ENCODE measurements around the gene LRRC28. TPM values are rescaled to one million over a fixed set of nuclear protein-coding genes. Genes with fewer than 3 reads are reported as not detected.
"Not testable (repeated sequence)": the region's sequence is repeated elsewhere in the genome, so short reads cannot be mapped to it uniquely, and the experiment has no call there.

LRRC28 gene
- total RNA-seq, 2 donors from 2014 or later = 24.8 to 32.2 TPM

DNA sequence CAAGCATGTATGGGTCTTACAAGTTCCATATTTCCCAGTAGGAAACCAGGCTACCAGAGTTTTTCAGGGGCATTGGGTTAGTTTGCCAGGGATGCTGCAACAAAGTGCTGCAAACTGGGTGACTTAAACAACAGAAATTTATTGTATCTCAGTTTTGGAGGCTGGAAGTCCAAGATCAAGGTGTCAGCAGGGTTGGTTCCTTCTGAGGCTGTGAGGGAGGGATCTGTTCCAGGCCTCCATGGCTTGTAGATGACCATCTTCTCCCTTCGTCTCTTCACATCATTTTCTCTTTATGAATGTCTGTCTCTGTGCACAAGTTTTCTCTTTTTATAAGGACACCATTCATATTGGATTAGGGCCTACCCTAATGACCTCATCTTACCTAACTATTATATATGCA is 114.7 kb downstream of the LRRC28 start:
- intact Hi-C loops (cut with DNase I, micrococcal nuclease) = no loop called here
- DNase-seq (no peak), ATAC-seq (no peak)

- DNase-seq (no peak), ATAC-seq (no peak)
- intact Hi-C loops (cut with DNase I, micrococcal nuclease) = no loop called here
Measured at GRCh38 chr15:99368743-99369142, 117.5 kb downstream of the LRRC28 start.

GRCh38 chr15:99369196-99369595 is 117.9 kb downstream of the LRRC28 start:
- intact Hi-C loops (cut with DNase I, micrococcal nuclease) = no loop called here
- ATAC-seq (no peak), DNase-seq (no peak)

DNA sequence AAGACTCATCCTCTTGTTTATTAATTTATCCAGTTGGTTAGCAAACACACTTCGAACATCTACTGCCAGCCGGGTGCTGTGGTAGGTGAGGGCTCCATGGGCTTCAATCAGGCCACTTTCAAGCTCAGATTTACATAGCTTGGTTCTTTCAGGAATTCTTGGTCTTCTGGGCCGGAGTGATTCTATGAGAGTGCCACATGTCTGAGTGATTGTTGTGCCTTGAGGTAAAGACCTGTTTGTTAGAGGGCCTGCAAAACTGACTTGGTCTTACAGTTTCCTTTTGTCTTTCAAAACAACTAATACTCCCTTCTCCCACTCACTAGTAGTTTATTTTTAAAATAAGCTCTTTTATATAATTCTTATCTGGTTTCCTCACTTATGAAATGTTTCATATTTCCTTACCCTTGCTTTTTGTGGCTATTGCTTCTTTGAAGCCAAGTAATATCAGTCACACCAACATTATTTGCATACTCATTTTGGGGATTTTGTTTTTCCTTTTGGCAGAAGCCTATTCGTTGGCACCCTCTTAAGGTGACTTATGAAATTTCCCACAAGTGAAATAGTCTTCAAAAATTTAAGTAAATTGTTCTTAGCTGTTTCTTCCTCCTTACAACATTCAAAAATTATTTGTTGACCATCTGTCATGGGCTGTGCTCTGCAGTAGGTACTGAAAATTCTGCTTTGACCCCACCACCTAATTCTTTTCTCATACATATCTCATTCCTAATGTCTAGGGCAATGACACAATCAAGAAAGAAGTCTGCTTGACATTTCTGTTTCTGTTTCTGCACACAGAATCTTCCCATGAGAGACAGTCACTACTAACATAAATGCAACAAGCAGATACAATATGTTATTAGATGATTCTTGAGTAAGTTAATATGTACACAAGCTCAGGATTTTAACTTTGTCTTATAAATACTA is 120.2 kb downstream of the LRRC28 start:
- ATAC-seq (no peak), DNase-seq (no peak)
- intact Hi-C loops (cut with DNase I, micrococcal nuclease) = no loop called here

DNA sequence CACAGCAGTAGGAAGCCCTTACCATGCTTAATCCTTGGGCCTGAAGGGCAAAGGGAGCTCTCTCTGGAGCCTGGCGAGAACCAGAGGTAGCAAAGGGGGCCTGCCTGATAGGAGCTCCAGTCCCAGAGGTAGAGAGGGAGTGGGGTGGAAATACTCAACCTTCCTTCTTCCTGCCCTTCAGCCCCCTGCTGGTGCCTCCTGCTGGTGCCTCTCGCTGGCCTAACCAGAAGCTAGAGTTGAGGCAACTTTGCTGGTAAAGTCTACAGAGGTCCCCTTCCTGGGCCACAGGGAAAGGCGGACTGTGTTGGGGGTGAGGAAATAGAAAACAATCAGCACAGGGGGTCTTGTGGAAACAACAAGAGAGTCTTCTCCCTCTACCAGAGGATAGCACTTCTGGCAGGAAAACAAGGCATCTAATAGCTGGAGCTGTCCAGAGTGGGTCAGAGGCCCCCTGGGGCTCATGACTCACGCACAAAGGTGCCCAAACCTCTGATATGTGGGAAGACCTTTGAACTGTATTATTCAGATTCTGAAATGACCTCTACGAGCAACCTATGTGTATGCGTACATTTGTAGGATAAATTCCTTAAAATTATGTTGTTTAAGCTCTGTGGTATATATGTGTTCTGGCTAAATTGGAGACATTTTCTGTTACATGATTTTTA is 133.9 kb downstream of the LRRC28 start:
- ATAC-seq = peak; percentile 55
- intact Hi-C loops (cut with DNase I, micrococcal nuclease) = no loop called here
- DNase-seq = no peak

- intact Hi-C loops (cut with DNase I, micrococcal nuclease) = no loop called here
- DNase-seq (peak; percentile 79 to 81), ATAC-seq (peak; percentile 99)
Measured at GRCh38 chr15:99385865-99386264, 134.6 kb downstream of the LRRC28 start.

DNA sequence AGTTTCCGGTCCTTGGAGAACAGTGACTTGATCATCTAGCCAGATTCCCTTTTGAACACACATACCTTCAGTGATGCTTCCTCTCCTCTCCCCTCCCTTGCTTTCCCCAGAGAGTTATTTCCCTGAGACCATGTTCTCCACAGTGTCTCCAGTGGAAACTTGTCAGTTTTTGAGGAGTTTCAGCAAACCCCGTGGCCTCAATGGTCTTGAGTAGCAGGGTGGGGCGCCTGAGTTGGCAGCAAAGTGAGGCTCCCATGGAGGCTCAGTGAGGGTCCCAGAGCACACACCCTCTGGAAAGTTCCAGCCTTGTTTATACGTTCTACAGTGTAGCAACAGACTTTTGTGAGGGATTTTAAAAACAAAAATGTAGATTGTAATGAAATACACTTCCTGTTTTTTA is 135.1 kb downstream of the LRRC28 start:
- DNase-seq (no peak), ATAC-seq (no peak)
- intact Hi-C loops (cut with DNase I, micrococcal nuclease) = no loop called here

DNA sequence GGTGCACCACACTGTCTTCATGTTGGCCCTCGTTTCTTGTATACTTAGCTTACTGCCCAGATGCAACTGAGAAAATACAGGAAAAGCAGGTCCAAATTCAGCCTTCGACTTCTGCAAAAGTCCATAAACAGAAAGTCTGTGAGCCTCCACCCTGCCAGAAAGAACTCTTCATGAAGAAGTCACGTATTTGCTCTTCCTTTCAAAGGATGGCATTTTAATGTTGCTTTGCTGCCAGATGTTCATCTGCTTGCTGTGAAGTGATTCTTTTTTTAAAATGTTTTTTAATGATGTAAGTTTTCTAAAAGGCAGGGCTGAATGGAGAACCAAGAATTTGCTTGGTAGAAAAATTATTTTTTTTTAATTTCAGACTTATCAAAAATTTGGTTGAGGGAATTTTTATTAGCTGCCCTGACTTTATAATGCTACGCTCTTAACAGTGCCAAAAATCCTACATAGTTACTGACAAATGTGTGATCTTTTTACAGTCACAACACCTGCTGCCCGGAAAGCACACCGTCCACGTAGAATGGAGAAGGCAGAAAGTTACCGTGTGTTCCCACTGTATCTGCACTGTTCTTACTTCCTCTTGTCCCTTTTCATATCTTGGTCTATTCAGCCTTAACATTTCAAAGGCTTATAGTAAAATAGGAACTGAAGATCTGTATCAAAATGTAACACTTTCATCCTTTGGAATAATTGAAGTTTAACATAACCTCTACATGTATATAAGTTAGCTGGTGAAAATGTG is 136.3 kb downstream of the LRRC28 start:
- ATAC-seq (no peak), DNase-seq (no peak)
- intact Hi-C loops (cut with DNase I, micrococcal nuclease) = no loop called here

DNA sequence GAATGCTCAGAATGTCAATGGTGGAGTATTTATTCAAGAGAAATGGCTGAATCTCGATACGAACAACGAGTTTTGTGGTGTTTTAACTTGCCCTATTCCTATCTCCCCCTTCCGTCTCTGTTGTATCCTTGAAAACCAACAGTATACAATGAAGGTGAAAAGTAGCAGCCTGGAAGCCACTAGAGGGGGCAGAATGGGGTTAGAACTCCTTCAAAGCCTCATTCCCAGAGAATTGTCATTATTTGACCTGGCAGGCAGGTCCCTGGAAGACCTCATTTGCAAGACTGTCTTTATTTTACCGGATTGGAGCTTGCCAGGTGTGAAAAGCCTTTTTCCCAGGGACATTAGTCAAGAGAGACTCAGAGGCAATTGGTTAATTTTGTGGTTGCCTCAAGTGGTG is 139.4 kb downstream of the LRRC28 start:
- no peak for DNase-seq
- intact Hi-C loops (cut with DNase I, micrococcal nuclease) = no loop called here

GRCh38 chr15:99393641-99394040 is 142.4 kb downstream of the LRRC28 start:
- ATAC-seq (peak; percentile 82), DNase-seq (no peak)
- intact Hi-C loops (cut with DNase I, micrococcal nuclease) = no loop called here

More for the DNA sequence above, 139.4 kb downstream of the LRRC28 start:
- ATAC-seq = no peak

DNA sequence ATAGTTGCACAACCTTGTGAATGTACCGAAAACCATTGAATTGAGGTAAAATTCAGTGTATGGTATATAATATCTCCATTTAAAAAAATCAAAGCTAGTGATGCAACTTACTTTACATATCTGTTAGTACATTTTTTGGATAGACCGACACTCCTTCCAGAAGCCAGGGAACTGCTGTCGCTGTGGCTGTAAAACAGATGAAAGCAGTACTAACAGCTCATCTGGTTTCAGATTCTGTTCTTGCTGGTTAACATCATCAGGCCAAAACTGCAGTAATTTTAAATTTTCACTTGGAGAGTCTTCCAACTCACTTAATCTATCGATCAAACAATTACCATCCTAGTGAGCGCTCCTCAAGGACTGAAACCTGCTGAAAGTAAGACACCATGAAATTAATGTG is 145.1 kb downstream of the LRRC28 start:
- DNase-seq = no peak
- no peak for ATAC-seq
- intact Hi-C loops (cut with DNase I, micrococcal nuclease) = no loop called here

- ATAC-seq = no peak
- intact Hi-C loops (cut with DNase I, micrococcal nuclease) = no loop called here
- DNase-seq = no peak
Measured at GRCh38 chr15:99399061-99399460, 147.8 kb downstream of the LRRC28 start.

DNA sequence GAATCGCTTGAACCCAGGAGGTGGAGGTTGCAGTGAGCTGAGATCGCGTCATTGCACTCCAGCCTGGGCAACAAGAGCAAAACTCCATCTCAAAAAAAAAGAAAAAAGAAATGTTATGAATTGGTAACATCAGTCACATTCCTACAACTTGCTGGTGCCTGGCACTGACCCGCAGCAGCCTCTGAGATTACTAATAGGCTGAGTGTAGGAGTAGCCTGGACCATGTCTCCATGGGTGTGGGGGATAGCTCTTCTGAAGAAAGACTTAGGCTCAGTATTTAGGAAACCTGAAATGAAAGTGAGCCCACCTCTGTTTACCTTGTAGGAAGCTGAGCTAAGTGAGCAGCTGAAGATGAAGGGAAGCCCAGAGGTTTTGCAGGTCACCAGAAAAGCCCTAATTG is 148.3 kb downstream of the LRRC28 start:
- no peak for DNase-seq
- no peak for ATAC-seq
- intact Hi-C loops (cut with DNase I, micrococcal nuclease) = no loop called here

DNA sequence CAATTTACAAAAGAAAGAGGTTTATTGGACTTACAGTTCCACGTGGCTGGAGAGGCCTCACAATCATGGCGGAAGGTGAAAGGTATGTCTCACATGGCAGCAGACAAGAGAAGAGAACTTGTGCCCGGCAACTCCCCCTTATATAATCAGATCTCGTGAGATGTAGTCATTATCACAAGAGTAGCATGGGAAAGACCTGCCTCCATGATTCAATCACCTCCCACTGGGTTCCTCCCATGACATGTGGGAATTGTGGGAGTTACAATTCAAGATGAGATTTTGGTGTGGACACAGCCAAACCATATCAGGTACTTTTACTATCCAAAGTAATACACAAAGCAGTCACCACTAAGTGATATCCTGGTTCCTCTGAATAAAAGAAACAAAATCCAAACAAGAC is 149.9 kb downstream of the LRRC28 start:
- ATAC-seq; DNase-seq; intact Hi-C loops (cut with DNase I, micrococcal nuclease): not testable (repeated sequence)

GRCh38 chr15:99402014-99402729 is 150.9 kb downstream of the LRRC28 start:
- intact Hi-C loops (cut with DNase I, micrococcal nuclease) = no loop called here
- no peak for DNase-seq
- ATAC-seq = peak; percentile 64

GRCh38 chr15:99403597-99403996 is 152.3 kb downstream of the LRRC28 start:
- intact Hi-C loops (cut with DNase I, micrococcal nuclease) = no loop called here
- peak; percentile 73 for ATAC-seq
- DNase-seq = no peak

DNA sequence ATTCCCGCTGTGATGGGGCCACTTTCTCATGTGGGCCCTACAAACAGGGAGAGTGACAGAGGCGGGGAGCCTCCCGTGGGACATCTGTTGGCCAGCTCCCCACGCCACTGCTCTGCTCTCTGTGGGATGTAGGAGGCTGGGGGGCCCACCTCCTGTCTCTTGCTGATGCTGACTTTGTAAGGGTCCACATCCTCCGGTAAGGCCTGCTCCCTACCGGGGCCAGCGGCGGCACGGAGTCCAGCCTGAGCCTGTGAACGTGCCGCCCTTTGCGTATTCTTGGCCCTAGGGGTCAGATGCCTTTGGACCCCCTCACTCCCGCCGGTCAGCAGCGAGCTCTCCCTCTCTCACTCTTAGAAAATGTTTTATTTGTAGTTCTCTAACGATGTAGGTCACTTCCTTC is 153.2 kb downstream of the LRRC28 start:
- ATAC-seq = no peak
- intact Hi-C loops (cut with DNase I, micrococcal nuclease) = no loop called here
- no peak for DNase-seq

- DNase-seq (no peak), ATAC-seq (no peak)
- intact Hi-C loops (cut with DNase I, micrococcal nuclease) = no loop called here
Measured at GRCh38 chr15:99406120-99406519, 154.8 kb downstream of the LRRC28 start.

Data from left colon (tissue), 2 donors.